PC-9 (cell line): ENCODE measurements around the gene GFRA1.

Experiments
- CTCF ChIP-seq: fragments of 200-600 bp; sonication (generic); conservative IDR thresholded peaks from 2 replicates; pipeline ENCODE4 v1.6.1; 2017; ENCODE audit warnings: mixed run types, antibody characterized with exemption, mild to moderate bottlenecking, moderate library complexity
- EZH2 ChIP-seq: fragments of 200-600 bp; sonication (generic); IDR thresholded peaks from 2 replicates; pipeline ENCODE4 v1.8.0; 2017; ENCODE audit warnings: antibody characterized with exemption, low read depth

GRCh38 chr10:116105264-116105663 lies 167.7 kb downstream of the GFRA1 start:
- TF ChIP-seq CTCF: no peak
- TF ChIP-seq EZH2: no peak
